ENCODE measurements around the gene PHF8. TPM values are rescaled to one million over a fixed set of nuclear protein-coding genes. Genes with fewer than 3 reads are reported as not detected.
A peak's percentile ranks its signal among the peaks of the same experiment; 100 is the strongest.

PHF8 gene
- total and polyA plus RNA-seq, 9 of the 15 experiments (the other 6 are each of a cell fraction or from before 2014, with no cell fraction given): 2.5 to 25.7 (median 12.1) TPM

DNA sequence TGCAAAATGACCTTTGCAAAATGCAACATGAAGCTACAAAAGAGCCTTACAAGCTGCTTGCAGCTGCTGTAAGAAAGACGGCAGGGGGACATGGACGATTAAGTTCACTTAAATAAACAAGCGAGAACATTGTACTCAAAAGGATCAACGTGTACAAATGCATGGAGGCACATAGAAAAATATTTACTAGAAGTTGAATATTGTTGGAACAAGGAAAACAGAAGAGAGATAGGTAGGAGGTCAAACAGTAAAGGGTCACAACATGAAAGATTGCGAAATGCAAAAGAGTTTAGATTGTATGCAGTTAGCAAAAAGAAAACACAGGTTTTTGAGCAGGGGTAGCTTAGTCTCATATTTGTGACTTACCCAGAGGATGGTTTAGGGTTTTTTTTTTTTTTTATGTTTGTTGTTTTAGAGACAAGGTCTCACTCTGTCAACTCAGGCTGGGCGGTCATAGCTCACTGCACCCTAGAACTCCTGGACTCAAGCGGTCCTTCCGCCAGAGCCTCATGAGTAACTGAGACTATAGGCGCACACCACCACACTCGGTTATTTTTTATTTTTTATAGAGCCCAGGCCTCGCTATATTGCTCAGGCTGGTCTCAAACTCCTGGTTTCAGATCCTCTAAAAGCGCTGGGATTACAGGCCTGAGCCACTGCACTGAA lies 1.4 kb upstream of the PHF8 start:
- in situ Hi-C loops (cut with MboI): no loop called here
- Histone ChIP-seq H3K4me3 (no peak overlapping the region), H3K79me2 (ENCODE audit: control insufficient read depth, insufficient read depth, low read length) (peaks cover 13% of the 10 kb centered on the region), H2AFZ (ENCODE audit: low read depth, low read length) (peak overlapping the region; percentile 93), H3K27me3 (ENCODE audit: control insufficient read depth in 2 of 2, insufficient read depth in 2 of 2, low read length in 2 of 2) (no peaks in the 10 kb centered on the region), H3K4me1 (replicated peaks in 1 of 2; ENCODE audit: control insufficient read depth in 2 of 2, insufficient read depth in 2 of 2, low read length in 2 of 2) (peaks cover 0 to 10% of the 10 kb centered on the region in 2 experiments; a peak in 3 of 5 replicates), H3K9me3 (replicated peaks; ENCODE audit: control insufficient read depth, insufficient read depth, low read depth, low read length) (no peaks in the 10 kb centered on the region), H4K20me1 (replicated peaks; ENCODE audit: control insufficient read depth, insufficient read depth, low read length) (no peaks in the 10 kb centered on the region), H3K36me3 (ENCODE audit: control insufficient read depth, insufficient read depth, low read length) (peaks cover 9% of the 10 kb centered on the region; the same call in 1 of the 3 replicates), H3K9me1 (ENCODE audit: control insufficient read depth, insufficient read depth, low read length) (no peaks in the 10 kb centered on the region), H3K4me2 (ENCODE audit: insufficient read depth, low read length) (peak overlapping the region; percentile 84), H3K9ac (ENCODE audit: insufficient read depth in 1 of 2, low read depth in 2 of 2, low read length in 2 of 2) (peak overlapping the region in 1 of 2 experiments; percentile 97; a peak in 1 of 4 replicates), H3K27ac (ENCODE audit: extremely low read depth, low read depth, low read length) (no peak overlapping the region)
- TF ChIP-seq SMC3 (conservative IDR thresholded peaks at IDR 0.05; ENCODE audit: insufficient read depth, low read depth, low read length) (no peak), ZNF449 (CRISPR knock-in tag; IDR thresholded peaks at IDR 0.05) (no peak), ZFP30 (CRISPR knock-in tag; IDR thresholded peaks at IDR 0.05; ENCODE audit: borderline replicate concordance) (no peak), CEBPG (CRISPR knock-in tag; IDR thresholded peaks at IDR 0.05) (no peak), CEBPG (tag; conservative IDR thresholded peaks at IDR 0.05 in 1 of 2, IDR thresholded peaks at IDR 0.05 in 1 of 2) (peak; percentile 13 to 53; a peak in 1 of 4 replicates), ZNF316 (IDR thresholded peaks at IDR 0.05) (no peak), RBM25 (IDR thresholded peaks at IDR 0.05; ENCODE audit: low read depth, low read length, severe bottlenecking) (no peak), FIP1L1 (IDR thresholded peaks at IDR 0.05; ENCODE audit: low read depth, low read length, poor library complexity, severe bottlenecking) (no peak), ZNF695 (CRISPR knock-in tag; IDR thresholded peaks at IDR 0.05) (no peak), CEBPB (tag; IDR thresholded peaks at IDR 0.05) (peak; percentile 85), POLR3G (IDR thresholded peaks at IDR 0.05; ENCODE audit: extremely low read depth, insufficient read length, insufficient replicate concordance) (no peak), ZNF212 (CRISPR knock-in tag; IDR thresholded peaks at IDR 0.05) (no peak)
- TF ChIP-seq, protein P1, sequence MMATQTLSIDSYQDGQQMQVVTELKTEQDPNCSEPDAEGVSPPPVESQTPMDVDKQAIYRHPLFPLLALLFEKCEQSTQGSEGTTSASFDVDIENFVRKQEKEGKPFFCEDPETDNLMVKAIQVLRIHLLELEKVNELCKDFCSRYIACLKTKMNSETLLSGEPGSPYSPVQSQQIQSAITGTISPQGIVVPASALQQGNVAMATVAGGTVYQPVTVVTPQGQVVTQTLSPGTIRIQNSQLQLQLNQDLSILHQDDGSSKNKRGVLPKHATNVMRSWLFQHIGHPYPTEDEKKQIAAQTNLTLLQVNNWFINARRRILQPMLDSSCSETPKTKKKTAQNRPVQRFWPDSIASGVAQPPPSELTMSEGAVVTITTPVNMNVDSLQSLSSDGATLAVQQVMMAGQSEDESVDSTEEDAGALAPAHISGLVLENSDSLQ (IDR thresholded peaks at IDR 0.05): no peak
- TF ChIP-seq, protein P2, sequence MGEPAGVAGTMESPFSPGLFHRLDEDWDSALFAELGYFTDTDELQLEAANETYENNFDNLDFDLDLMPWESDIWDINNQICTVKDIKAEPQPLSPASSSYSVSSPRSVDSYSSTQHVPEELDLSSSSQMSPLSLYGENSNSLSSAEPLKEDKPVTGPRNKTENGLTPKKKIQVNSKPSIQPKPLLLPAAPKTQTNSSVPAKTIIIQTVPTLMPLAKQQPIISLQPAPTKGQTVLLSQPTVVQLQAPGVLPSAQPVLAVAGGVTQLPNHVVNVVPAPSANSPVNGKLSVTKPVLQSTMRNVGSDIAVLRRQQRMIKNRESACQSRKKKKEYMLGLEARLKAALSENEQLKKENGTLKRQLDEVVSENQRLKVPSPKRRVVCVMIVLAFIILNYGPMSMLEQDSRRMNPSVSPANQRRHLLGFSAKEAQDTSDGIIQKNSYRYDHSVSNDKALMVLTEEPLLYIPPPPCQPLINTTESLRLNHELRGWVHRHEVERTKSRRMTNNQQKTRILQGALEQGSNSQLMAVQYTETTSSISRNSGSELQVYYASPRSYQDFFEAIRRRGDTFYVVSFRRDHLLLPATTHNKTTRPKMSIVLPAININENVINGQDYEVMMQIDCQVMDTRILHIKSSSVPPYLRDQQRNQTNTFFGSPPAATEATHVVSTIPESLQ (CRISPR knock-in tag; IDR thresholded peaks at IDR 0.05): no peak
- intact Hi-C loops (cut with micrococcal nuclease): loop anchor here (10.0 kb wide), 2 partner anchors 361 to 589 kb away; partner anchors contain the start of gene HUWE1
- ChIA-PET CTCF (ENCODE audit: low intra/inter-chr PET ratio) (no interaction called here), POLR2A (interaction anchor here (0.5 to 1.6 kb wide), 3 partner anchors 29 to 486 kb away, joined by 3 to 5 read pairs (median 3); no protein-coding TSS in a partner anchor)
- WGBS (ENCODE audit: insufficient coverage, low coverage, missing lambda C conversion rate): 86% methylated on average over 11 of the region's 12 CpGs
- no TSS peak for BruUV-seq (replicated peaks)
- DNase-seq (ENCODE audit: extremely low read depth in 1 of 4, low spot score in 3 of 4) (no peak), FAIRE-seq (peak; percentile 6), ATAC-seq (no peak)

Measured in K562 (cell line).